HepG2 (cell line): ENCODE measurements around the gene NGDN. TPM values are rescaled to one million over a fixed set of nuclear protein-coding genes. Genes with fewer than 3 reads are reported as not detected.

Experiments
- AKNA ChIP-seq: sonication (generic); formaldehyde crosslinking; IDR thresholded peaks from 2 replicates; pipeline ENCODE4 v1.4.0; 2020; ENCODE audit warnings: missing genetic modification reagents, borderline replicate concordance
- ATF2 ChIP-seq: sonication (generic); formaldehyde crosslinking; IDR thresholded peaks from 2 replicates; pipeline ENCODE4 v1.4.0; 2020; ENCODE audit warnings: missing genetic modification reagents
- BATF2 ChIP-seq: sonication (generic); formaldehyde crosslinking; IDR thresholded peaks from 2 replicates; pipeline ENCODE4 v1.8.0; 2022; ENCODE audit warnings: mild to moderate bottlenecking, missing genetic modification reagents, moderate library complexity
- CERS6 ChIP-seq: sonication (generic); formaldehyde crosslinking; IDR thresholded peaks from 2 replicates; pipeline ENCODE4 v1.5.0; 2020; ENCODE audit warnings: missing genetic modification reagents
- CHD4 ChIP-seq: fragments of 200-600 bp; sonication (generic); IDR thresholded peaks from 2 replicates; pipeline ENCODE4 v1.7.0; 2017; ENCODE audit warnings: mild to moderate bottlenecking, low read length, borderline replicate concordance
- CREBL2 ChIP-seq: sonication (generic); formaldehyde crosslinking; IDR thresholded peaks from 2 replicates; pipeline ENCODE4 v1.8.1; 2023; ENCODE audit warnings: missing genetic modification reagents, mild to moderate bottlenecking, borderline replicate concordance
- MBNL3 ChIP-seq: fragments of 250-450 bp; sonication (Bioruptor Pico); conservative IDR thresholded peaks from 2 replicates; pipeline ENCODE4 v1.8.0; 2022; ENCODE audit warnings: mild to moderate bottlenecking, inconsistent platforms
- NBN ChIP-seq: fragments of 450-650 bp; conservative IDR thresholded peaks from 2 replicates; pipeline ENCODE4 v1.6.1; 2017
- REXO4 ChIP-seq: sonication (generic); formaldehyde crosslinking; IDR thresholded peaks from 2 replicates; pipeline ENCODE4 v1.8.0; 2022; ENCODE audit warnings: missing genetic modification reagents, mild to moderate bottlenecking, borderline replicate concordance
- RORA ChIP-seq: sonication (generic); formaldehyde crosslinking; IDR thresholded peaks from 2 replicates; pipeline ENCODE4 v1.5.0; 2020; ENCODE audit warnings: mild to moderate bottlenecking, missing genetic modification reagents, moderate library complexity
- SALL1 ChIP-seq: sonication (generic); formaldehyde crosslinking; IDR thresholded peaks from 2 replicates; pipeline ENCODE4 v1.8.0; 2022; ENCODE audit warnings: mild to moderate bottlenecking, missing genetic modification reagents
- SMC3 ChIP-seq: IDR thresholded peaks from 2 replicates; pipeline ENCODE4 v1.6.1; 2011; ENCODE audit warnings: low read length, improper control_type of control experiment
- TBX2 ChIP-seq: sonication (generic); formaldehyde crosslinking; IDR thresholded peaks from 2 replicates; pipeline ENCODE4 v1.5.0; 2020; ENCODE audit warnings: missing genetic modification reagents, mild to moderate bottlenecking, borderline replicate concordance
- TP53 ChIP-seq: sonication (generic); formaldehyde crosslinking; conservative IDR thresholded peaks from 2 replicates; pipeline ENCODE4 v1.4.0; 2020; ENCODE audit warnings: missing genetic modification reagents
- ZEB1 ChIP-seq: IDR thresholded peaks from 2 replicates; pipeline ENCODE4 v1.6.1; 2012; ENCODE audit warnings: mild to moderate bottlenecking, low read depth, inconsistent platforms; ENCODE audit not compliant: insufficient replicate concordance
- ZFP41 ChIP-seq: sonication (generic); formaldehyde crosslinking; IDR thresholded peaks from 2 replicates; pipeline ENCODE4 v1.4.0; 2020; ENCODE audit warnings: mild to moderate bottlenecking, missing genetic modification reagents, borderline replicate concordance
- ZNF337 ChIP-seq: sonication (generic); formaldehyde crosslinking; IDR thresholded peaks from 2 replicates; pipeline ENCODE4 v1.5.1; 2020; ENCODE audit warnings: missing genetic modification reagents, low read depth, mild to moderate bottlenecking, borderline replicate concordance
- ZNF580 ChIP-seq: IDR thresholded peaks from 2 replicates; pipeline ENCODE4 v1.6.1; 2016; ENCODE audit warnings: low read depth, borderline replicate concordance
- ZNF615 ChIP-seq: sonication (generic); formaldehyde crosslinking; IDR thresholded peaks from 2 replicates; pipeline ENCODE4 v1.5.0; 2020; ENCODE audit warnings: mild to moderate bottlenecking, missing genetic modification reagents, borderline replicate concordance
- ZNF7 ChIP-seq: IDR thresholded peaks from 2 replicates; pipeline ENCODE4 v1.6.1; 2016; ENCODE audit warnings: missing biosample characterization, missing genetic modification reagents
- ZNF749 ChIP-seq: sonication (generic); formaldehyde crosslinking; IDR thresholded peaks from 2 replicates; pipeline ENCODE4 v1.8.0; 2022; ENCODE audit warnings: mild to moderate bottlenecking, missing genetic modification reagents, moderate library complexity, borderline replicate concordance
- ZSCAN12 ChIP-seq: sonication (generic); formaldehyde crosslinking; IDR thresholded peaks from 2 replicates; pipeline ENCODE4 v1.9.0; 2021; ENCODE audit warnings: mild to moderate bottlenecking, missing genetic modification reagents
- polyA plus RNA-seq, 8 experiments: library from polyadenylated mRNA; depleted of rRNA in 3 of 8; stranded (reverse) in 7 of 8; unstranded in 1 of 8; fragments of >200 nt; fragmentation: Illumina TruSeq in 4 of 8; extraction: Trizol in 4 of 8; gene quantifications; 2 replicates each; pipeline versions ENCODE4 v1.2.1 to v1.2.3, GENCODE V29; 2011 to 2016; ENCODE audit warnings: low read depth in 4 of 8, missing spikeins in 1 of 8, mixed read lengths in 1 of 8; ENCODE audit not compliant: insufficient read depth in 1 of 8
- total RNA-seq, 5 experiments: library from RNA; depleted of rRNA; stranded (reverse); fragments of >200 nt; fragmentation: Illumina TruSeq; extraction: Trizol; gene quantifications; 2 replicates each; pipeline ENCODE4 v1.2.3, GENCODE V29; 2016; ENCODE audit warnings: low read depth in 1 of 5

Gene NGDN
- total and polyA plus RNA-seq, 2 of the 13 experiments (the other 11 are each of a cell fraction or from before 2014, with no cell fraction given) = 154 to 216 TPM

GRCh38 chr14:23469906-23470403, 452 bp downstream of the NGDN start (continued):
- no peak for TF ChIP-seq CERS6 (CRISPR knock-in tag)
- no peak for TF ChIP-seq ATF2 (CRISPR knock-in tag)
- no peak for TF ChIP-seq SALL1 (CRISPR knock-in tag)
- TF ChIP-seq TP53 = no peak
- no peak for TF ChIP-seq ZNF7
- 0 out of 2 replicates have a peak, but pooled peaks have one; percentile 53 for TF ChIP-seq ZSCAN12 (CRISPR knock-in tag)
- no peak for TF ChIP-seq AKNA
- TF ChIP-seq ZNF749 (CRISPR knock-in tag) = no peak
- no peak for TF ChIP-seq REXO4 (CRISPR knock-in tag)
- TF ChIP-seq ZNF337 = no peak
- no peak for TF ChIP-seq ZFP41 (CRISPR knock-in tag)
- no peak for TF ChIP-seq BATF2 (CRISPR knock-in tag)
- TF ChIP-seq ZEB1 = no peak
- TF ChIP-seq ZNF615 = 0 out of 2 replicates have a peak, but pooled peaks have one; percentile 3
- peak; percentile 91 for TF ChIP-seq TBX2 (CRISPR knock-in tag)
- TF ChIP-seq NBN = no peak
- TF ChIP-seq CREBL2 = no peak
- no peak for TF ChIP-seq CHD4
- peak; percentile 93; the same call in 1 of the 2 replicates for TF ChIP-seq RORA (CRISPR knock-in tag)
- TF ChIP-seq MBNL3 (CRISPR knock-in tag) = 0 out of 2 replicates have a peak, but pooled peaks have one; percentile 5
- no peak for TF ChIP-seq SMC3
- TF ChIP-seq ZNF580 = no peak
